Tibial nerve (tissue), 4 donors: ENCODE measurements around the gene XIRP2.

Experiments used
- EP300 ChIP-seq, 2 donors: sonication (generic); formaldehyde crosslinking; IDR thresholded peaks; one replicate each; pipeline ENCODE4 v1.6.1; 2017; ENCODE audit warnings: antibody characterized with exemption in 2 of 2, mild to moderate bottlenecking in 1 of 2
- POLR2A ChIP-seq, 2 donors: fragments of 450-650 bp; IDR thresholded peaks; one replicate each; pipeline ENCODE4 v1.6.1; 2017; ENCODE audit warnings: antibody characterized with exemption in 2 of 2, mild to moderate bottlenecking in 2 of 2, moderate library complexity in 2 of 2
- TF ChIP-seq, protein P1 (sequence below), 5 experiments: fragments of 200-600 bp in 3 of 5; fragments of 450-650 bp in 2 of 5; sonication (generic) in 3 of 5; IDR thresholded peaks; one replicate each; pipeline ENCODE4 v1.5.1; 2016 to 2019; ENCODE audit warnings: antibody characterized with exemption in 5 of 5, mild to moderate bottlenecking in 3 of 5, moderate library complexity in 2 of 5

DNA sequence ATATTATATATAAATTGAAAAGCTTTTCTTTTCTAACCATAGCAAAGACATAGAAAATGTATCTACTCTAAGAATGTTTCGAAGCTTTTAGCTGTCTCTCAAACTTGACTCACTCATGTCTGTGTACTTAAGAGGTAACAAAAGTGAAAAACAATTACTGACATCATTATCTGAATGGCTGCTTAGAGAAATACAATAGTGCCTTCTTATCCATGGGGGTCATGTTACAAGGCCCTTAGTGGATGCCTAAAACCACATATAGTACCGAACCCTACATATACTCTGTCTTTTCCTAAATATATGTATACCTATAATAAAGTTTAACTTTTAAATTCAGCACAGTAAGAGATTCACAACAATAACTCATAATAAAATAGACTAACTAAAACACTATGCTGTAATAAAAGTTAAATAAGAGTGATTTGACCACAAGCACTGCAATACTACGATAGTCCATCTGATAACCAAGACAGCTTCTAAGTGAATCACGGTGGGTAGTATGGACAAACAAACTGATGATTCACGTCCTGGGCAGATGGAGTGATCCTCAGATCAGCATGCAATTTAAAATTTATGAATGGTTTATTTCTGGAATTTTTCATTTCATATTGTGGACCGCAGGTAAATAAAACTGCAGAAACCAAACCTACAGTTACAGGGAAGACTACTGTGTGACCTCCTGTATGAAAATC is 246.2 kb downstream of the XIRP2 start:
- TF ChIP-seq POLR2A (IDR thresholded peaks at IDR 0.05) (no peak), EP300 (IDR thresholded peaks at IDR 0.05) (no peak)
- TF ChIP-seq, protein P1, sequence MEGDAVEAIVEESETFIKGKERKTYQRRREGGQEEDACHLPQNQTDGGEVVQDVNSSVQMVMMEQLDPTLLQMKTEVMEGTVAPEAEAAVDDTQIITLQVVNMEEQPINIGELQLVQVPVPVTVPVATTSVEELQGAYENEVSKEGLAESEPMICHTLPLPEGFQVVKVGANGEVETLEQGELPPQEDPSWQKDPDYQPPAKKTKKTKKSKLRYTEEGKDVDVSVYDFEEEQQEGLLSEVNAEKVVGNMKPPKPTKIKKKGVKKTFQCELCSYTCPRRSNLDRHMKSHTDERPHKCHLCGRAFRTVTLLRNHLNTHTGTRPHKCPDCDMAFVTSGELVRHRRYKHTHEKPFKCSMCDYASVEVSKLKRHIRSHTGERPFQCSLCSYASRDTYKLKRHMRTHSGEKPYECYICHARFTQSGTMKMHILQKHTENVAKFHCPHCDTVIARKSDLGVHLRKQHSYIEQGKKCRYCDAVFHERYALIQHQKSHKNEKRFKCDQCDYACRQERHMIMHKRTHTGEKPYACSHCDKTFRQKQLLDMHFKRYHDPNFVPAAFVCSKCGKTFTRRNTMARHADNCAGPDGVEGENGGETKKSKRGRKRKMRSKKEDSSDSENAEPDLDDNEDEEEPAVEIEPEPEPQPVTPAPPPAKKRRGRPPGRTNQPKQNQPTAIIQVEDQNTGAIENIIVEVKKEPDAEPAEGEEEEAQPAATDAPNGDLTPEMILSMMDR (IDR thresholded peaks at IDR 0.05), result no peak
